Measurements from ENCODE around the gene LRRC28. TPM values are rescaled to one million over a fixed set of nuclear protein-coding genes. Genes with fewer than 3 reads are reported as not detected.

LRRC28 gene
- total and polyA plus RNA-seq, 2 of the 4 experiments (the other 2 are of a cell fraction), result 12.7 to 21.1 TPM

GRCh38 chr15:99386391-99386790 is 135.1 kb downstream of the LRRC28 start:
- Histone ChIP-seq H3K4me1 (ENCODE audit: control insufficient read depth, insufficient read depth, low read length) (peaks cover 8% of the 10 kb centered on the region), H3K36me3 (ENCODE audit: control insufficient read depth, insufficient read depth, low read length) (no peaks in the 10 kb centered on the region), H3K4ac (ENCODE audit: low read depth, low read length) (peak overlapping the region; percentile 63; the same call in 1 of the 2 replicates), H3K9me1 (ENCODE audit: insufficient read depth, low read length) (peaks cover 3% of the 10 kb centered on the region; the same call in 1 of the 2 replicates), H4K20me1 (ENCODE audit: insufficient read depth, low read length) (no peaks in the 10 kb centered on the region), H2AK5ac (ENCODE audit: low read depth, low read length) (no peak overlapping the region), H3K14ac (replicated peaks; ENCODE audit: low read depth, low read length) (peak overlapping the region; percentile 9; the same call in 1 of the 2 replicates), H3K9me3 (ENCODE audit: control insufficient read depth, insufficient read depth, low read length) (no peaks in the 10 kb centered on the region), H2AFZ (replicated peaks; ENCODE audit: low read length, poor library complexity) (no peak overlapping the region), H3K9ac (ENCODE audit: low read depth, low read length) (no peak overlapping the region), H3K4me2 (ENCODE audit: low read depth, low read length) (no peak overlapping the region), H2BK15ac (ENCODE audit: low read depth, low read length) (no peak overlapping the region; the same call in 2 of the 3 replicates), H2BK120ac (ENCODE audit: low read depth, low read length) (no peak overlapping the region), H3K79me1 (ENCODE audit: low read depth in 1 of 2, low read length in 2 of 2) (no peaks in the 10 kb centered on the region), H2BK5ac (ENCODE audit: low read depth, low read length, poor library complexity, severe bottlenecking) (no peak overlapping the region), H3K56ac (ENCODE audit: extremely low read depth, insufficient read depth, low read length) (no peak overlapping the region), H3K27me3 (ENCODE audit: control insufficient read depth, insufficient read depth, low read length) (no peaks in the 10 kb centered on the region), H3K27ac (ENCODE audit: insufficient read depth, low read length) (no peak overlapping the region), H3K4me3 (ENCODE audit: insufficient read depth, low read depth, low read length) (no peak overlapping the region), H4K5ac (ENCODE audit: low read depth, low read length) (no peak overlapping the region), H3K23ac (ENCODE audit: low read depth, low read length) (no peak overlapping the region), H2BK20ac (ENCODE audit: low read depth, low read length) (no peak overlapping the region), H4K91ac (ENCODE audit: insufficient read depth, low read depth, low read length) (no peak overlapping the region), H2AK9ac (replicated peaks; ENCODE audit: low read depth, low read length, poor library complexity) (peak overlapping the region; percentile 59), H3K18ac (ENCODE audit: low read depth, low read length) (no peak overlapping the region; the same call in 1 of the 2 replicates), H4K8ac (ENCODE audit: low read depth in 2 of 2, low read length in 2 of 2) (no peak overlapping the region)
- ATAC-seq (ENCODE audit: low read depth), result no peak; the same call in 1 of the 2 replicates
- BruUV-seq (replicated peaks), result no TSS peak
- in situ Hi-C loops (cut with MboI; ENCODE audit: low sequenced_read_pairs) (no loop called here), intact Hi-C loops (cut with micrococcal nuclease) (no loop called here), dilution Hi-C loops (cut with HindIII; ENCODE audit: low sequenced_read_pairs, unreplicated experiment) (no loop called here)
- no CpG with 5 or more reads among the region's 4 CpGs for WGBS, 2 experiments (ENCODE audit: extremely low coverage in 2 of 2, insufficient read length in 1 of 2)
- TF ChIP-seq POLR2A (IDR thresholded peaks at IDR 0.05; ENCODE audit: low read depth, low read length) (no peak), SMC3 (IDR thresholded peaks at IDR 0.05; ENCODE audit: low read depth, low read length) (no peak), CHD1 (IDR thresholded peaks at IDR 0.05; ENCODE audit: low read depth, low read length) (no peak), RFX5 (IDR thresholded peaks at IDR 0.05; ENCODE audit: low read depth, low read length) (no peak)
- TF ChIP-seq, protein P1, sequence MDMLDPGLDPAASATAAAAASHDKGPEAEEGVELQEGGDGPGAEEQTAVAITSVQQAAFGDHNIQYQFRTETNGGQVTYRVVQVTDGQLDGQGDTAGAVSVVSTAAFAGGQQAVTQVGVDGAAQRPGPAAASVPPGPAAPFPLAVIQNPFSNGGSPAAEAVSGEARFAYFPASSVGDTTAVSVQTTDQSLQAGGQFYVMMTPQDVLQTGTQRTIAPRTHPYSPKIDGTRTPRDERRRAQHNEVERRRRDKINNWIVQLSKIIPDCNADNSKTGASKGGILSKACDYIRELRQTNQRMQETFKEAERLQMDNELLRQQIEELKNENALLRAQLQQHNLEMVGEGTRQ (IDR thresholded peaks at IDR 0.05; ENCODE audit: low read depth, low read length), result no peak
- TF ChIP-seq, protein P2, sequence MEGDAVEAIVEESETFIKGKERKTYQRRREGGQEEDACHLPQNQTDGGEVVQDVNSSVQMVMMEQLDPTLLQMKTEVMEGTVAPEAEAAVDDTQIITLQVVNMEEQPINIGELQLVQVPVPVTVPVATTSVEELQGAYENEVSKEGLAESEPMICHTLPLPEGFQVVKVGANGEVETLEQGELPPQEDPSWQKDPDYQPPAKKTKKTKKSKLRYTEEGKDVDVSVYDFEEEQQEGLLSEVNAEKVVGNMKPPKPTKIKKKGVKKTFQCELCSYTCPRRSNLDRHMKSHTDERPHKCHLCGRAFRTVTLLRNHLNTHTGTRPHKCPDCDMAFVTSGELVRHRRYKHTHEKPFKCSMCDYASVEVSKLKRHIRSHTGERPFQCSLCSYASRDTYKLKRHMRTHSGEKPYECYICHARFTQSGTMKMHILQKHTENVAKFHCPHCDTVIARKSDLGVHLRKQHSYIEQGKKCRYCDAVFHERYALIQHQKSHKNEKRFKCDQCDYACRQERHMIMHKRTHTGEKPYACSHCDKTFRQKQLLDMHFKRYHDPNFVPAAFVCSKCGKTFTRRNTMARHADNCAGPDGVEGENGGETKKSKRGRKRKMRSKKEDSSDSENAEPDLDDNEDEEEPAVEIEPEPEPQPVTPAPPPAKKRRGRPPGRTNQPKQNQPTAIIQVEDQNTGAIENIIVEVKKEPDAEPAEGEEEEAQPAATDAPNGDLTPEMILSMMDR (conservative IDR thresholded peaks at IDR 0.05; ENCODE audit: low read depth, low read length), result no peak
- no peak for DNase-seq
- POLR2A ChIA-PET (ENCODE audit: unreplicated experiment), result no interaction called here
- CTCF ChIA-PET, result interaction anchor here (1.7 kb wide), 1 partner anchor 318 kb away, joined by 4 read pairs; no protein-coding TSS in a partner anchor
